Adrenal gland (tissue), 12 donors: ENCODE measurements around the gene ENTREP1. TPM values are rescaled to one million over a fixed set of nuclear protein-coding genes. Genes with fewer than 3 reads are reported as not detected.

Source experiments
- DNase-seq, 7 donors: peaks; one replicate each; pipeline ENCODE4 v3.0.0-alpha.2; 2019 to 2020
- H3K27ac ChIP-seq, 5 donors: fragments of 200-600 bp; sonication (generic) in 4 of 5; 1 replicate in 3 of 5; 2 replicates in 2 of 5; pipeline versions ENCODE4 v1.5.1 to v1.8.0; 2016 to 2020; ENCODE audit warnings: mild to moderate bottlenecking in 1 of 5
- H3K27me3 ChIP-seq: fragments of 200-600 bp; 2 replicates; pipeline ENCODE4 v1.8.0; 2021
- H3K36me3 ChIP-seq, 2 donors: fragments of 200-600 bp; replicated peaks in 1 of 2; 1 replicate in 1 of 2; 2 replicates in 1 of 2; pipeline versions ENCODE4 v1.5.1 to v1.8.0; 2018 to 2022
- H3K4me1 ChIP-seq, 2 donors: fragments of 200-600 bp; replicated peaks in 1 of 2; 1 replicate in 1 of 2; 2 replicates in 1 of 2; pipeline versions ENCODE4 v1.5.1 to v1.8.0; 2018 to 2021
- H3K4me3 ChIP-seq, 4 donors: fragments of 200-600 bp; sonication (generic) in 3 of 4; one replicate each; pipeline ENCODE4 v1.5.1; 2016 to 2018
- H3K9me3 ChIP-seq, 3 donors: fragments of 200-600 bp; sonication (generic) in 1 of 3; replicated peaks in 1 of 3; 1 replicate in 2 of 3; 2 replicates in 1 of 3; pipeline versions ENCODE4 v1.5.1 to v1.8.0; 2016 to 2021
- POLR2A ChIP-seq, 2 donors: fragments of 450-650 bp; IDR thresholded peaks; one replicate each; pipeline ENCODE4 v1.6.1; 2017; ENCODE audit warnings: antibody characterized with exemption in 2 of 2, mild to moderate bottlenecking in 2 of 2, moderate library complexity in 1 of 2
- WGBS, 4 donors: extraction: QIAGEN DNeasy Blood & Tissue Kit in 2 of 4; methylation state at CpG; one replicate each; pipeline versions ENCODE4 v1.1.5 to v1.1.7; 2013 to 2017; 5-methylcytosine and 5-hydroxymethylcytosine counted together
- intact Hi-C, 2 donors: fragments of 100-400 bp; cut with DNase I; formaldehyde crosslinking; loops; one replicate each; pipeline versions ENCODE4 v1.14.1 to v1.15.0; 2022 to 2023
- polyA plus RNA-seq, 3 donors: library from polyadenylated mRNA; stranded (reverse); fragments of 200-250 nt in 2 of 3; fragments of 350-450 nt in 1 of 3; fragmentation: Illumina TruSeq in 1 of 3; extraction: RNeasy Lipid Tissue Mini Kit (QIAGEN cat#74804) in 1 of 3; gene quantifications; one replicate each; pipeline ENCODE4 v1.2.3, GENCODE V29; 2013 to 2014
- total RNA-seq, 9 donors: library from RNA; depleted of rRNA in 4 of 9; stranded (reverse); fragments of >200 nt in 4 of 9; fragments of 120-200 nt in 1 of 9; fragmentation: NEBNext Ultra II Directional in 1 of 9; extraction: Animal tissue kit (Norgen Biotek cat#: 25700) in 1 of 9; gene quantifications; one replicate each; pipeline versions ENCODE4 v1.1.0 to v1.2.4, GENCODE V29; 2013 to 2023
- TF ChIP-seq, protein P1 (sequence below), 6 experiments: fragments of 450-650 bp in 4 of 6; fragments of 200-600 bp in 2 of 6; sonication (generic) in 1 of 6; IDR thresholded peaks; 1 replicate in 5 of 6; 2 replicates in 1 of 6; pipeline versions ENCODE4 v1.5.1 to v1.8.0; 2016 to 2021; ENCODE audit warnings: antibody characterized with exemption in 6 of 6, mild to moderate bottlenecking in 2 of 6, moderate library complexity in 1 of 6
- donor health status: healthy with polysubstance abuse.
- donor health status: Bipolar disorder and iron deficiency.
- donor health status: DM: yes; HTN: yes; CAD: no.
- donor health status: DM: no; HTN: no; CAD: no.
- donor health status: DM: no; HTN: no; CAD: no.
- donor health status: DM: yes; HTN: yes; CAD: no.

Gene ENTREP1
- total and polyA plus RNA-seq, 12 donors: 2.5 to 13.7 (median 6.9) TPM

- Histone ChIP-seq H3K27me3 (no peaks in the 10 kb centered on the region), H3K4me1 (no peaks in the 10 kb centered on the region), H3K9me3 (no peaks in the 10 kb centered on the region), H3K27ac (no peak overlapping the region), H3K36me3 (no peaks in the 10 kb centered on the region), H3K4me3 (no peak overlapping the region)
- DNase-seq: no peak
- TF ChIP-seq POLR2A (IDR thresholded peaks at IDR 0.05): no peak
- TF ChIP-seq, protein P1, sequence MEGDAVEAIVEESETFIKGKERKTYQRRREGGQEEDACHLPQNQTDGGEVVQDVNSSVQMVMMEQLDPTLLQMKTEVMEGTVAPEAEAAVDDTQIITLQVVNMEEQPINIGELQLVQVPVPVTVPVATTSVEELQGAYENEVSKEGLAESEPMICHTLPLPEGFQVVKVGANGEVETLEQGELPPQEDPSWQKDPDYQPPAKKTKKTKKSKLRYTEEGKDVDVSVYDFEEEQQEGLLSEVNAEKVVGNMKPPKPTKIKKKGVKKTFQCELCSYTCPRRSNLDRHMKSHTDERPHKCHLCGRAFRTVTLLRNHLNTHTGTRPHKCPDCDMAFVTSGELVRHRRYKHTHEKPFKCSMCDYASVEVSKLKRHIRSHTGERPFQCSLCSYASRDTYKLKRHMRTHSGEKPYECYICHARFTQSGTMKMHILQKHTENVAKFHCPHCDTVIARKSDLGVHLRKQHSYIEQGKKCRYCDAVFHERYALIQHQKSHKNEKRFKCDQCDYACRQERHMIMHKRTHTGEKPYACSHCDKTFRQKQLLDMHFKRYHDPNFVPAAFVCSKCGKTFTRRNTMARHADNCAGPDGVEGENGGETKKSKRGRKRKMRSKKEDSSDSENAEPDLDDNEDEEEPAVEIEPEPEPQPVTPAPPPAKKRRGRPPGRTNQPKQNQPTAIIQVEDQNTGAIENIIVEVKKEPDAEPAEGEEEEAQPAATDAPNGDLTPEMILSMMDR (IDR thresholded peaks at IDR 0.05): no peak
- WGBS, 4 donors: 57 to 67% (median 60%) methylated on average over 2 of the region's 2 CpGs
- intact Hi-C loops: no loop called here
These were observed 7.9 kb upstream of the ENTREP1 start for GRCh38 chr9:69317081-69317480.

GRCh38 chr9:69317894-69318293, 7.1 kb upstream of the ENTREP1 start:
- intact Hi-C loops: no loop called here

GRCh38 chr9:69319324-69320025, 5.5 kb upstream of the ENTREP1 start:
- WGBS, 4 donors: 81 to 86% (median 83%) methylated on average over 6 of the region's 6 CpGs
- H3K4me3 ChIP-seq: no peak overlapping the region
- no peaks in the 10 kb centered on the region for H3K9me3 ChIP-seq
- H3K27me3 ChIP-seq: no peaks in the 10 kb centered on the region
- TF ChIP-seq, protein P1 (IDR thresholded peaks at IDR 0.05): no peak
- no peak for TF ChIP-seq POLR2A (IDR thresholded peaks at IDR 0.05)
- intact Hi-C loops: no loop called here
- H3K36me3 ChIP-seq: no peaks in the 10 kb centered on the region
- no peak for DNase-seq
- no peak overlapping the region for H3K27ac ChIP-seq
- peaks cover 0 to 4% of the 10 kb centered on the region in 2 donors for H3K4me1 ChIP-seq

More at GRCh38 chr9:69317894-69318293, 7.1 kb upstream of the ENTREP1 start:
- Histone ChIP-seq H3K9me3 (no peaks in the 10 kb centered on the region), H3K4me3 (no peak overlapping the region), H3K27ac (no peak overlapping the region), H3K4me1 (no peaks in the 10 kb centered on the region), H3K27me3 (no peaks in the 10 kb centered on the region), H3K36me3 (no peaks in the 10 kb centered on the region)
- DNase-seq: no peak
- TF ChIP-seq, protein P1 (IDR thresholded peaks at IDR 0.05): no peak
- no peak for TF ChIP-seq POLR2A (IDR thresholded peaks at IDR 0.05)

GRCh38 chr9:69322256-69322655, 2.8 kb upstream of the ENTREP1 start:
- H3K36me3 ChIP-seq: no peaks in the 10 kb centered on the region
- H3K4me1 ChIP-seq: peaks cover 0 to 8% of the 10 kb centered on the region in 2 donors
- H3K27me3 ChIP-seq: peaks cover 4% of the 10 kb centered on the region
- no peak for TF ChIP-seq POLR2A (IDR thresholded peaks at IDR 0.05)
- TF ChIP-seq, protein P1 (IDR thresholded peaks at IDR 0.05): no peak
- no peaks in the 10 kb centered on the region for H3K9me3 ChIP-seq
- 48 to 63% (median 61%) methylated on average over 1 of the region's 1 CpG for WGBS, 4 donors
- DNase-seq: no peak
- intact Hi-C loops: no loop called here
- no peak overlapping the region for H3K4me3 ChIP-seq
- H3K27ac ChIP-seq: no peak overlapping the region
